ENCODE results near the gene GMDS. TPM values are rescaled to one million over a fixed set of nuclear protein-coding genes. Genes with fewer than 3 reads are reported as not detected.

Gene GMDS
- total RNA-seq, 1 experiment from 2014 or later = 27.6 TPM

DNA sequence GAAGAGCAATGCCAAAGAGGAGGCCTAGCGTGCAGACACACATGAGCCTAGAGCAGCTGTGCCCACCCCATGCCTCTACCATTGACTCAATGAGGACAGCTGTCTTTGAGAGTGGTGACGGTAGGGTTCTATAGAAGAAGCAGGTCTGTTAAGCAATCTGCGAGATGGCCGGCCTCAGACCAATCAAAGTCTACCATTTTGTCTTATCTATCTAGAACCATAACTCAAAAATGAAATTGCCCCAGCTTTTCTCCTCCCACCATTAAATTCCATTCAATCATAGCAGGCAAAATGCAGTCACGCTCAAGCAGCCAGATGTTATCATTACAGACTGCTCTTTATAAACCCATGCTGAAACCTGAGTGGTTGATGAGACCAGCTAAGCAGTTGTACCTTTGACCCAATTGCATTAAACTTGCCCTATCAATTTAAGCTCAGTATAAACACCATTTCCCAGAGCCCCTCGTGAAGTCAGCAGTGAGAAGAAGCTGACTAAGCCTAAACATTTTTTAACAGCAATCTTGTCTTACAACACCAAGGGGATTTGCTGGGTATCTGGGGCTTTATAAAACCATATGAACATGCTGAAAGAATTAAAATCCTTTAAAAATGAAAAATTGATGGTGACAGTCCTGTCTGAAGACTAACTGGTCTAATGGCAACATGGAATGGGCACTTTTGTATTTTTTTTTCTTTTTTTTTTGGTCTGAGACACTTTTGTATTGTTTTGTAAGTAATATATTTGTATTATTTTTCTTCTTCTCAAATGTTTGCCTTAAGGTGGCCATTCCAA, 578.2 kb downstream of the GMDS start:
- Histone ChIP-seq H2BK20ac (ENCODE audit: low read depth, low read length, poor library complexity, severe bottlenecking) (no peak overlapping the region), H3K27ac (ENCODE audit: insufficient read length, low read depth, low read length) (no peak overlapping the region), H4K8ac (replicated peaks; ENCODE audit: insufficient read length, low read depth, low read length) (no peak overlapping the region), H3K4ac (ENCODE audit: low read depth, low read length) (no peak overlapping the region), H2BK12ac (ENCODE audit: insufficient read length, low read depth, low read length) (no peak overlapping the region), H3K9ac (ENCODE audit: extremely low read depth, insufficient read length, low read length) (no peak overlapping the region), H4K5ac (ENCODE audit: insufficient read length, low read depth, low read length) (no peak overlapping the region), H3K27me3 (ENCODE audit: insufficient read depth, low read length) (no peaks in the 10 kb centered on the region), H2AK5ac (ENCODE audit: insufficient read length, low read length) (no peak overlapping the region), H2BK120ac (ENCODE audit: low read depth, low read length, poor library complexity, severe bottlenecking) (no peak overlapping the region), H3K9me3 (ENCODE audit: control insufficient read depth, low read depth, low read length) (no peaks in the 10 kb centered on the region), H4K91ac (ENCODE audit: insufficient read length, low read depth, low read length) (no peak overlapping the region), H3K4me1 (ENCODE audit: insufficient read depth, low read length) (no peaks in the 10 kb centered on the region), H3K79me1 (ENCODE audit: insufficient read depth, low read depth, low read length, poor library complexity, severe bottlenecking) (no peaks in the 10 kb centered on the region), H3T11ph (ENCODE audit: low read length) (no peak overlapping the region), H3K23me2 (ENCODE audit: insufficient read length, low read depth, low read length, poor library complexity, severe bottlenecking) (no peaks in the 10 kb centered on the region), H2AFZ (ENCODE audit: low read length) (no peak overlapping the region), H3K56ac (ENCODE audit: insufficient read length, low read depth, low read length) (no peak overlapping the region), H3K18ac (ENCODE audit: insufficient read length, low read depth, low read length) (no peak overlapping the region), H2BK5ac (ENCODE audit: insufficient read length, low read length) (no peak overlapping the region), H3K79me2 (ENCODE audit: insufficient read depth, low read length) (no peaks in the 10 kb centered on the region), H3K23ac (ENCODE audit: insufficient read length, low read depth, low read length) (no peak overlapping the region), H2BK15ac (ENCODE audit: low read depth, low read length) (no peak overlapping the region), H3K4me2 (ENCODE audit: insufficient read depth, insufficient read length, low read length) (no peak overlapping the region), H3K14ac (ENCODE audit: insufficient read depth, low read length) (no peak overlapping the region), H4K20me1 (ENCODE audit: control insufficient read depth, insufficient read depth, insufficient read length) (no peaks in the 10 kb centered on the region)
- H3K27ac Mint-ChIP-seq = no peak overlapping the region; a peak in 1 of 7 replicates
- no CpG with 5 or more reads among the region's 6 CpGs for WGBS (ENCODE audit: extremely low coverage, insufficient read length, low lambda C conversion rate)
- no peak overlapping the region; a peak in 1 of 5 replicates for H3K4me3 Mint-ChIP-seq
- H3K36me3 Mint-ChIP-seq (ENCODE audit: insufficient read depth in 1 of 3, low read depth in 3 of 3) = no peaks in the 10 kb centered on the region
- H3K9me3 Mint-ChIP-seq = no peaks in the 10 kb centered on the region
- H3K27me3 Mint-ChIP-seq (ENCODE audit: low read depth) = peaks cover 7% of the 10 kb centered on the region; the same call in 1 of the 2 replicates
- DNase-seq = no peak
- TF ChIP-seq, protein P1, sequence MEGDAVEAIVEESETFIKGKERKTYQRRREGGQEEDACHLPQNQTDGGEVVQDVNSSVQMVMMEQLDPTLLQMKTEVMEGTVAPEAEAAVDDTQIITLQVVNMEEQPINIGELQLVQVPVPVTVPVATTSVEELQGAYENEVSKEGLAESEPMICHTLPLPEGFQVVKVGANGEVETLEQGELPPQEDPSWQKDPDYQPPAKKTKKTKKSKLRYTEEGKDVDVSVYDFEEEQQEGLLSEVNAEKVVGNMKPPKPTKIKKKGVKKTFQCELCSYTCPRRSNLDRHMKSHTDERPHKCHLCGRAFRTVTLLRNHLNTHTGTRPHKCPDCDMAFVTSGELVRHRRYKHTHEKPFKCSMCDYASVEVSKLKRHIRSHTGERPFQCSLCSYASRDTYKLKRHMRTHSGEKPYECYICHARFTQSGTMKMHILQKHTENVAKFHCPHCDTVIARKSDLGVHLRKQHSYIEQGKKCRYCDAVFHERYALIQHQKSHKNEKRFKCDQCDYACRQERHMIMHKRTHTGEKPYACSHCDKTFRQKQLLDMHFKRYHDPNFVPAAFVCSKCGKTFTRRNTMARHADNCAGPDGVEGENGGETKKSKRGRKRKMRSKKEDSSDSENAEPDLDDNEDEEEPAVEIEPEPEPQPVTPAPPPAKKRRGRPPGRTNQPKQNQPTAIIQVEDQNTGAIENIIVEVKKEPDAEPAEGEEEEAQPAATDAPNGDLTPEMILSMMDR (conservative IDR thresholded peaks at IDR 0.05) = no peak
- peaks cover 7 to 9% of the 10 kb centered on the region in 2 experiments; a peak in 3 of 4 replicates for H3K4me1 Mint-ChIP-seq
